HepG2 (cell line): Measurements from ENCODE around the gene CSNK2A2. TPM values are rescaled to one million over a fixed set of nuclear protein-coding genes. Genes with fewer than 3 reads are reported as not detected.

Experiments
- ARNTL ChIP-seq: sonication (generic); formaldehyde crosslinking; IDR thresholded peaks from 2 replicates; pipeline ENCODE4 v1.4.0; 2020; ENCODE audit warnings: mild to moderate bottlenecking, missing genetic modification reagents
- CEBPG ChIP-seq: IDR thresholded peaks from 2 replicates; pipeline ENCODE4 v1.6.1; 2016
- FOXA3 ChIP-seq: IDR thresholded peaks from 2 replicates; pipeline ENCODE4 v1.6.1; 2016; ENCODE audit warnings: missing genetic modification reagents, missing compliant biosample characterization
- GATAD2A ChIP-seq: IDR thresholded peaks from 2 replicates; pipeline ENCODE4 v1.6.1; 2016
- GFI1 ChIP-seq: sonication (generic); formaldehyde crosslinking; IDR thresholded peaks from 2 replicates; pipeline ENCODE4 v1.5.0; 2020; ENCODE audit warnings: missing genetic modification reagents, mild to moderate bottlenecking, borderline replicate concordance
- MXD4 ChIP-seq: IDR thresholded peaks from 2 replicates; pipeline ENCODE4 v1.6.1; 2016; ENCODE audit warnings: mild to moderate bottlenecking, missing biosample characterization, missing genetic modification reagents
- NFE2 ChIP-seq: sonication (generic); formaldehyde crosslinking; IDR thresholded peaks from 2 replicates; pipeline ENCODE4 v1.4.0; 2020; ENCODE audit warnings: missing genetic modification reagents
- NFRKB ChIP-seq: fragments of 450-650 bp; IDR thresholded peaks from 2 replicates; pipeline ENCODE4 v1.6.1; 2017
- PAF1 ChIP-seq: IDR thresholded peaks from 2 replicates; pipeline ENCODE4 v1.6.1; 2016; ENCODE audit warnings: missing genetic modification reagents, missing compliant biosample characterization
- POLR2A ChIP-seq, 2 experiments: IDR thresholded peaks; 2 replicates each; pipeline ENCODE4 v1.6.1; 2011; ENCODE audit warnings: low read depth in 2 of 2, low read length in 2 of 2, mild to moderate bottlenecking in 1 of 2, moderate library complexity in 1 of 2; ENCODE audit not compliant: insufficient read depth in 1 of 2
- POLR2AphosphoS5 ChIP-seq: IDR thresholded peaks from 2 replicates; pipeline ENCODE4 v1.6.1; 2012; ENCODE audit warnings: low read depth, low read length
- RXRA ChIP-seq: sonication (generic); formaldehyde crosslinking; IDR thresholded peaks from 2 replicates; pipeline ENCODE4 v1.5.1; 2020; ENCODE audit warnings: missing genetic modification reagents
- SSRP1 ChIP-seq: IDR thresholded peaks from 2 replicates; pipeline ENCODE4 v1.6.1; 2016; ENCODE audit warnings: control low read depth
- TEAD2 ChIP-seq: sonication (generic); formaldehyde crosslinking; IDR thresholded peaks from 2 replicates; pipeline ENCODE4 v1.9.0; 2021; ENCODE audit warnings: missing genetic modification reagents
- TEAD3 ChIP-seq: optimal IDR thresholded peaks from 2 replicates; pipeline ENCODE3; 2016; ENCODE audit warnings: borderline replicate concordance
- ZKSCAN5 ChIP-seq: sonication (generic); formaldehyde crosslinking; IDR thresholded peaks from 2 replicates; pipeline ENCODE4 v1.5.1; 2020; ENCODE audit warnings: mild to moderate bottlenecking, missing genetic modification reagents
- ZKSCAN8 ChIP-seq: IDR thresholded peaks from 2 replicates; pipeline ENCODE4 v1.6.1; 2016; ENCODE audit warnings: borderline replicate concordance, missing genetic modification reagents, missing compliant biosample characterization
- ZNF335 ChIP-seq: sonication (generic); formaldehyde crosslinking; IDR thresholded peaks from 2 replicates; pipeline ENCODE4 v1.4.0; 2020; ENCODE audit warnings: missing genetic modification reagents
- ZNF563 ChIP-seq: sonication (generic); formaldehyde crosslinking; IDR thresholded peaks from 2 replicates; pipeline ENCODE4 v1.8.0; 2022; ENCODE audit warnings: mild to moderate bottlenecking, moderate library complexity, missing genetic modification reagents
- ZNF616 ChIP-seq: sonication (generic); formaldehyde crosslinking; IDR thresholded peaks from 2 replicates; pipeline ENCODE4 v1.5.0; 2020; ENCODE audit warnings: low read depth, mild to moderate bottlenecking, missing genetic modification reagents
- ZNF737 ChIP-seq: sonication (generic); formaldehyde crosslinking; IDR thresholded peaks from 2 replicates; pipeline ENCODE4 v1.5.0; 2020; ENCODE audit warnings: missing genetic modification reagents, mild to moderate bottlenecking, borderline replicate concordance
- ZNF790 ChIP-seq: sonication (generic); formaldehyde crosslinking; IDR thresholded peaks from 2 replicates; pipeline ENCODE4 v1.8.0; 2022; ENCODE audit warnings: missing genetic modification reagents, mild to moderate bottlenecking, borderline replicate concordance
- ZNF878 ChIP-seq: sonication (generic); formaldehyde crosslinking; IDR thresholded peaks from 2 replicates; pipeline ENCODE4 v1.8.1; 2023; ENCODE audit warnings: mild to moderate bottlenecking, missing genetic modification reagents, moderate library complexity
- polyA plus RNA-seq, 8 experiments: library from polyadenylated mRNA; depleted of rRNA in 3 of 8; stranded (reverse) in 7 of 8; unstranded in 1 of 8; fragments of >200 nt; fragmentation: Illumina TruSeq in 4 of 8; extraction: Trizol in 4 of 8; gene quantifications; 2 replicates each; pipeline versions ENCODE4 v1.2.1 to v1.2.3, GENCODE V29; 2011 to 2016; ENCODE audit warnings: low read depth in 4 of 8, missing spikeins in 1 of 8, mixed read lengths in 1 of 8; ENCODE audit not compliant: insufficient read depth in 1 of 8
- total RNA-seq, 5 experiments: library from RNA; depleted of rRNA; stranded (reverse); fragments of >200 nt; fragmentation: Illumina TruSeq; extraction: Trizol; gene quantifications; 2 replicates each; pipeline ENCODE4 v1.2.3, GENCODE V29; 2016; ENCODE audit warnings: low read depth in 1 of 5
- TF ChIP-seq, protein P1 (sequence below): IDR thresholded peaks from 2 replicates; pipeline ENCODE4 v1.6.1; 2012; ENCODE audit warnings: low read depth, low read length, improper control_type of control experiment
- TF ChIP-seq, protein P2 (sequence below): sonication (generic); formaldehyde crosslinking; conservative IDR thresholded peaks from 2 replicates; pipeline ENCODE4 v1.5.0; 2020; ENCODE audit warnings: missing genetic modification reagents
- TF ChIP-seq, protein P3 (sequence below): sonication (generic); formaldehyde crosslinking; conservative IDR thresholded peaks from 2 replicates; pipeline ENCODE4 v1.4.0; 2020; ENCODE audit warnings: missing genetic modification reagents
- TF ChIP-seq, protein P4 (sequence below): IDR thresholded peaks from 2 replicates; pipeline ENCODE4 v1.6.1; 2016; ENCODE audit warnings: missing compliant biosample characterization, missing genetic modification reagents, borderline replicate concordance

Gene CSNK2A2
- total and polyA plus RNA-seq, 2 of the 13 experiments (the other 11 are each of a cell fraction or from before 2014, with no cell fraction given): 46.4 to 56.9 TPM

DNA sequence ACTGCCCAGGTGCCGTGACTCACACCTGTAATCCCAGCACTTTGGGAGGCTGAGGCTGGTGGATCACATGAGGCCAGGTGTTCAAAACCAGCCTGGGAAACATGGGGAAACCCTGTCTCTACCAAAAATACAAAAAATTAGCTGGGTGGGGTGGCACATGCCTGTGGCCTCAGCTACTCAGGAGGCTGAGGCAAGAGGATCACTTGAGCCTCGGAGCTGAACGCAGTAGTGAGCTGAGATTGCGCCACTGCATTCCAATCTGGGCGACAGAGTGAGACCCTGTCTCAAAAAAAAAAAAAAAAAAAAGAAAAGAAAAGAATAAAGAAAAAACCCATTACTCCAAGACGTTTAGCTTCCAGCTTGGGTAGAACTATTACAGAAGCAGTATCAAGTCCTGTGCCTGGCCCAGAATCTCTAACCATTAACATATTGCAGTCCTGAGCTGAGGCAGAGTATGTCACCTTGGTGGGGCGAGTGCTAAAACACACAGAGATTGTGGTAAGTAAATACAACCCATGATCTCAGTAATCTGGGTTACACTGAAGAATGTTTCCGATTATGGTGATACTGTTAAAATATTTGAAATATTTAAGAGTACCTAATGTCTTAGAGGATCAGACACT is 45.5 kb downstream of the CSNK2A2 start (continued):
- TF ChIP-seq TEAD3 (CRISPR knock-in tag) (peak; percentile 14), ZNF790 (CRISPR knock-in tag) (no peak), ZKSCAN5 (CRISPR knock-in tag) (no peak), ZNF563 (CRISPR knock-in tag) (no peak), GFI1 (CRISPR knock-in tag) (peak; percentile 41; the same call in 1 of the 2 replicates), ZNF737 (CRISPR knock-in tag) (no peak), CEBPG (CRISPR knock-in tag) (0 out of 2 replicates have a peak, but pooled peaks have one; percentile 18), NFRKB (no peak), ARNTL (CRISPR knock-in tag) (no peak), ZKSCAN8 (CRISPR knock-in tag) (no peak), GATAD2A (CRISPR knock-in tag) (no peak), POLR2AphosphoS5 (no peak), NFE2 (no peak), ZNF335 (CRISPR knock-in tag) (no peak), MXD4 (no peak), ZNF878 (CRISPR knock-in tag) (no peak), TEAD2 (no peak), ZNF616 (no peak), POLR2A (IDR thresholded peaks at IDR 0.05; ENCODE audit: insufficient read depth in 1 of 2, low read depth in 2 of 2, low read length in 2 of 2) (no peak), FOXA3 (CRISPR knock-in tag) (0 out of 2 replicates have a peak, but pooled peaks have one; percentile 12), RXRA (CRISPR knock-in tag) (no peak), PAF1 (CRISPR knock-in tag) (no peak), SSRP1 (CRISPR knock-in tag) (no peak)
- TF ChIP-seq, protein P1, sequence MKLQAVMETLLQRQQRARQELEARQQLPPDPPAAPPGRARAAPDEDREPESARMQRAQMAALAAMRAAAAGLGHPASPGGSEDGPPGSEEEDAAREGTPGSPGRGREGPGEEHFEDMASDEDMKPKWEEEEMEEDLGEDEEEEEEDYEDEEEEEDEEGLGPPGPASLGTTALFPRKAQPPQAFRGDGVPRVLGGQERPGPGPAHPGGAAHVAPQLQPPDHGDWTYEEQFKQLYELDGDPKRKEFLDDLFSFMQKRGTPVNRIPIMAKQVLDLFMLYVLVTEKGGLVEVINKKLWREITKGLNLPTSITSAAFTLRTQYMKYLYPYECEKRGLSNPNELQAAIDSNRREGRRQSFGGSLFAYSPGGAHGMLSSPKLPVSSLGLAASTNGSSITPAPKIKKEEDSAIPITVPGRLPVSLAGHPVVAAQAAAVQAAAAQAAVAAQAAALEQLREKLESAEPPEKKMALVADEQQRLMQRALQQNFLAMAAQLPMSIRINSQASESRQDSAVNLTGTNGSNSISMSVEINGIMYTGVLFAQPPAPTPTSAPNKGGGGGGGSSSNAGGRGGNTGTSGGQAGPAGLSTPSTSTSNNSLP: 0 out of 2 replicates have a peak, but pooled peaks have one; percentile 19
- TF ChIP-seq, protein P2, sequence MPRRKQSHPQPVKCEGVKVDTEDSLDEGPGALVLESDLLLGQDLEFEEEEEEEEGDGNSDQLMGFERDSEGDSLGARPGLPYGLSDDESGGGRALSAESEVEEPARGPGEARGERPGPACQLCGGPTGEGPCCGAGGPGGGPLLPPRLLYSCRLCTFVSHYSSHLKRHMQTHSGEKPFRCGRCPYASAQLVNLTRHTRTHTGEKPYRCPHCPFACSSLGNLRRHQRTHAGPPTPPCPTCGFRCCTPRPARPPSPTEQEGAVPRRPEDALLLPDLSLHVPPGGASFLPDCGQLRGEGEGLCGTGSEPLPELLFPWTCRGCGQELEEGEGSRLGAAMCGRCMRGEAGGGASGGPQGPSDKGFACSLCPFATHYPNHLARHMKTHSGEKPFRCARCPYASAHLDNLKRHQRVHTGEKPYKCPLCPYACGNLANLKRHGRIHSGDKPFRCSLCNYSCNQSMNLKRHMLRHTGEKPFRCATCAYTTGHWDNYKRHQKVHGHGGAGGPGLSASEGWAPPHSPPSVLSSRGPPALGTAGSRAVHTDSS (CRISPR knock-in tag): no peak
- TF ChIP-seq, protein P3, sequence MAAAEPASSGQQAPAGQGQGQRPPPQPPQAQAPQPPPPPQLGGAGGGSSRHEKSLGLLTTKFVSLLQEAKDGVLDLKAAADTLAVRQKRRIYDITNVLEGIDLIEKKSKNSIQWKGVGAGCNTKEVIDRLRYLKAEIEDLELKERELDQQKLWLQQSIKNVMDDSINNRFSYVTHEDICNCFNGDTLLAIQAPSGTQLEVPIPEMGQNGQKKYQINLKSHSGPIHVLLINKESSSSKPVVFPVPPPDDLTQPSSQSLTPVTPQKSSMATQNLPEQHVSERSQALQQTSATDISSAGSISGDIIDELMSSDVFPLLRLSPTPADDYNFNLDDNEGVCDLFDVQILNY (CRISPR knock-in tag): no peak
- TF ChIP-seq, protein P4, sequence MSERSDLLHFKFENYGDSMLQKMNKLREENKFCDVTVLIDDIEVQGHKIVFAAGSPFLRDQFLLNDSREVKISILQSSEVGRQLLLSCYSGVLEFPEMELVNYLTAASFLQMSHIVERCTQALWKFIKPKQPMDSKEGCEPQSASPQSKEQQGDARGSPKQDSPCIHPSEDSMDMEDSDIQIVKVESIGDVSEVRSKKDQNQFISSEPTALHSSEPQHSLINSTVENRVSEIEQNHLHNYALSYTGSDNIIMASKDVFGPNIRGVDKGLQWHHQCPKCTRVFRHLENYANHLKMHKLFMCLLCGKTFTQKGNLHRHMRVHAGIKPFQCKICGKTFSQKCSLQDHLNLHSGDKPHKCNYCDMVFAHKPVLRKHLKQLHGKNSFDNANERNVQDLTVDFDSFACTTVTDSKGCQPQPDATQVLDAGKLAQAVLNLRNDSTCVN (CRISPR knock-in tag): no peak
- TF ChIP-seq, all 625 proteins: peak for 6
